A549 (cell line): ENCODE results near the gene OSBPL9. TPM values are rescaled to one million over a fixed set of nuclear protein-coding genes. Genes with fewer than 3 reads are reported as not detected.

Experiments
- ATAC-seq, 2 experiments: fragments of 200-7000 bp in 1 of 2; fragments of >200 bp in 1 of 2; cut with Nextera tagmentation in 1 of 2; cut with Tn5 transposase in 1 of 2; 3 replicates each; pipeline versions ENCODE4 v1.8.0 to v1.9.1; 2018 to 2020; ENCODE audit warnings: mild to moderate bottlenecking in 1 of 2, moderate library complexity in 1 of 2
- CTCF ChIA-PET: fragments of 300-600 bp; sonication (Branson Sonifier 250); formaldehyde crosslinking; extraction: SDS; loops from one replicate; lab custom pipeline; 2021; ENCODE audit warnings: antibody characterized with exemption, inconsistent platforms; lab: Yijun Ruan, JAX
- POLR2A ChIA-PET: fragments of 350-600 bp; formaldehyde crosslinking; extraction: SDS; loops from one replicate; lab custom pipeline; 2021; ENCODE audit warnings: antibody characterized with exemption, inconsistent platforms; lab: Yijun Ruan, JAX
- DNase-seq, 2 experiments: peaks; one replicate each; pipeline versions ENCODE4 v3.0.0 to v3.0.0-alpha.2; 2011 to 2016; ENCODE audit warnings: low read depth in 1 of 2, low spot score in 1 of 2
- FAIRE-seq: peaks from 2 replicates; lab custom pipeline; 2011; peaks lifted over from hg19 to GRCh38; lab: Jason Lieb, UNC
- H3K27ac ChIP-seq, 2 experiments: fragments of >200 bp; sonication (Bioruptor Twin); formaldehyde crosslinking; 3 replicates each; pipeline ENCODE4 v1.5.1; 2016 to 2017
- H3K4me1 ChIP-seq: fragments of >200 bp; sonication (Bioruptor Twin); formaldehyde crosslinking; 3 replicates; pipeline ENCODE4 v1.6.1; 2016
- H3K4me2 ChIP-seq: fragments of >200 bp; sonication (Bioruptor Twin); formaldehyde crosslinking; 3 replicates; pipeline ENCODE4 v1.6.1; 2016
- H3K4me3 ChIP-seq: fragments of >200 bp; sonication (Bioruptor Twin); formaldehyde crosslinking; 3 replicates; pipeline ENCODE4 v1.5.1; 2016
- H3K9me3 ChIP-seq: fragments of >200 bp; sonication (Bioruptor Twin); formaldehyde crosslinking; 3 replicates; pipeline ENCODE4 v1.6.1; 2016
- CHD4 ChIP-seq: fragments of 200-600 bp; sonication (generic); IDR thresholded peaks from 2 replicates; pipeline ENCODE4 v1.6.1; 2016; ENCODE audit warnings: antibody characterized with exemption, mild to moderate bottlenecking, borderline replicate concordance
- FOSL2 ChIP-seq, 2 experiments: fragments of 450-650 bp in 1 of 2; fragments of >200 bp in 1 of 2; sonication (Bioruptor Twin) in 1 of 2; formaldehyde crosslinking; IDR thresholded peaks; 2 replicates each; pipeline versions ENCODE4 v1.5.0 to v1.6.1; 2016 to 2020; ENCODE audit warnings: mild to moderate bottlenecking in 1 of 2, moderate library complexity in 1 of 2
- FOXS1 ChIP-seq: fragments of 250-450 bp; sonication (Bioruptor Pico); IDR thresholded peaks from 2 replicates; pipeline ENCODE4 v1.5.0; 2020; ENCODE audit warnings: mild to moderate bottlenecking, moderate library complexity
- GATA3 ChIP-seq: IDR thresholded peaks from 2 replicates; pipeline ENCODE4 v1.6.1; 2012; ENCODE audit warnings: borderline replicate concordance
- HDAC2 ChIP-seq: fragments of 200-600 bp; sonication (generic); IDR thresholded peaks from 2 replicates; pipeline ENCODE4 v1.6.1; 2016
- HOXB5 ChIP-seq: fragments of 250-450 bp; sonication (Bioruptor Pico); IDR thresholded peaks from 2 replicates; pipeline ENCODE4 v1.5.0; 2020; ENCODE audit warnings: mild to moderate bottlenecking, moderate library complexity
- JUN ChIP-seq, 2 experiments: fragments of >200 bp; sonication (Bioruptor Twin); formaldehyde crosslinking; IDR thresholded peaks; 2 replicates in 1 of 2; 3 replicates in 1 of 2; pipeline ENCODE4 v1.6.1; 2016 to 2017
- JUNB ChIP-seq: fragments of >200 bp; sonication (Bioruptor Twin); formaldehyde crosslinking; IDR thresholded peaks from 2 replicates; pipeline ENCODE4 v1.6.1; 2016
- MAX ChIP-seq: IDR thresholded peaks from 2 replicates; pipeline ENCODE4 v1.6.1; 2012
- PHF8 ChIP-seq: fragments of 200-600 bp; sonication (generic); IDR thresholded peaks from 2 replicates; pipeline ENCODE4 v1.6.1; 2016; ENCODE audit warnings: low read depth, mild to moderate bottlenecking, antibody characterized with exemption, moderate library complexity, borderline replicate concordance
- POLR2AphosphoS2 ChIP-seq: conservative IDR thresholded peaks from 2 replicates; pipeline ENCODE4 v1.6.1; 2012; ENCODE audit warnings: low read length, improper control_type of control experiment, inconsistent platforms
- RARB ChIP-seq: fragments of 250-450 bp; sonication (Bioruptor Pico); IDR thresholded peaks from 2 replicates; pipeline ENCODE4 v1.8.0; 2021; ENCODE audit warnings: mild to moderate bottlenecking, moderate library complexity
- REST ChIP-seq: fragments of 200-600 bp; sonication (generic); IDR thresholded peaks from 2 replicates; pipeline ENCODE4 v1.6.1; 2016; ENCODE audit warnings: antibody characterized with exemption, mild to moderate bottlenecking, moderate library complexity
- RNF2 ChIP-seq: fragments of 200-600 bp; sonication (generic); IDR thresholded peaks from 2 replicates; pipeline ENCODE4 v1.6.1; 2016; ENCODE audit warnings: low read depth, mild to moderate bottlenecking, antibody characterized with exemption, moderate library complexity, borderline replicate concordance
- SMC3 ChIP-seq: fragments of >200 bp; sonication (Bioruptor Twin); formaldehyde crosslinking; IDR thresholded peaks from 3 replicates; pipeline ENCODE4 v1.6.1; 2018; ENCODE audit warnings: inconsistent platforms
- WGBS: methylation state at CpG from one replicate; pipeline ENCODE4 v1.1.6; 2017; ENCODE audit errors: missing lambda C conversion rate; 5-methylcytosine and 5-hydroxymethylcytosine counted together
- polyA plus RNA-seq, 4 experiments: library from polyadenylated mRNA; depleted of rRNA in 3 of 4; stranded (reverse); fragments of >200 nt; fragmentation: RNase III in 1 of 4; extraction: RNeasy Plus Mini Kit Qiagen cat#74134 plus additional on column Dnase treatment in 1 of 4; gene quantifications; 2 replicates in 3 of 4; 3 replicates in 1 of 4; pipeline ENCODE4 v1.2.3, GENCODE V29; 2011 to 2017
- TF ChIP-seq, protein P1 (sequence below): fragments of 250-450 bp; sonication (Bioruptor Pico); IDR thresholded peaks from 2 replicates; pipeline ENCODE4 v1.5.0; 2021; ENCODE audit warnings: mild to moderate bottlenecking, moderate library complexity, borderline replicate concordance
- TF ChIP-seq, protein P2 (sequence below): fragments of >200 bp; sonication (Bioruptor Twin); formaldehyde crosslinking; IDR thresholded peaks from 3 replicates; pipeline ENCODE4 v1.5.1; 2016
- TF ChIP-seq, protein P3 (sequence below): fragments of >200 bp; sonication (Bioruptor Twin); formaldehyde crosslinking; IDR thresholded peaks from 3 replicates; pipeline ENCODE4 v1.6.1; 2016

Gene OSBPL9
- polyA plus RNA-seq, 2 of the 4 experiments (the other 2 are of a cell fraction), result 52.6 to 93.7 TPM

- POLR2A ChIA-PET, result no interaction called here
- ATAC-seq, result no peak
- no peak for FAIRE-seq
- Histone ChIP-seq H3K9me3 (no peaks in the 10 kb centered on the region), H3K4me1 (peaks cover 38% of the 10 kb centered on the region), H3K4me3 (no peak overlapping the region), H3K27ac (no peak overlapping the region), H3K4me2 (no peak overlapping the region)
- no peak for DNase-seq
- 89% methylated on average over 1 of the region's 1 CpG for WGBS
- TF ChIP-seq CHD4 (no peak), PHF8 (no peak), REST (no peak), HDAC2 (no peak), RARB (CRISPR knock-in tag) (no peak), FOSL2 (IDR thresholded peaks at IDR 0.05) (no peak), FOSL2 (CRISPR knock-in tag; IDR thresholded peaks at IDR 0.05) (no peak), SMC3 (no peak), JUNB (no peak), RNF2 (no peak), POLR2AphosphoS2 (no peak), FOXS1 (CRISPR knock-in tag) (no peak), JUN (IDR thresholded peaks at IDR 0.05) (no peak), HOXB5 (CRISPR knock-in tag) (no peak), MAX (no peak), GATA3 (no peak)
- TF ChIP-seq, protein P1, sequence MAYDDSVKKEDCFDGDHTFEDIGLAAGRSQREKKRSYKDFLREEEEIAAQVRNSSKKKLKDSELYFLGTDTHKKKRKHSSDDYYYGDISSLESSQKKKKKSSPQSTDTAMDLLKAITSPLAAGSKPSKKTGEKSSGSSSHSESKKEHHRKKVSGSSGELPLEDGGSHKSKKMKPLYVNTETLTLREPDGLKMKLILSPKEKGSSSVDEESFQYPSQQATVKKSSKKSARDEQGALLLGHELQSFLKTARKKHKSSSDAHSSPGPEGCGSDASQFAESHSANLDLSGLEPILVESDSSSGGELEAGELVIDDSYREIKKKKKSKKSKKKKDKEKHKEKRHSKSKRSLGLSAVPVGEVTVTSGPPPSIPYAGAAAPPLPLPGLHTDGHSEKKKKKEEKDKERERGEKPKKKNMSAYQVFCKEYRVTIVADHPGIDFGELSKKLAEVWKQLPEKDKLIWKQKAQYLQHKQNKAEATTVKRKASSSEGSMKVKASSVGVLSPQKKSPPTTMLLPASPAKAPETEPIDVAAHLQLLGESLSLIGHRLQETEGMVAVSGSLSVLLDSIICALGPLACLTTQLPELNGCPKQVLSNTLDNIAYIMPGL (CRISPR knock-in tag), result no peak
- TF ChIP-seq, protein P2, sequence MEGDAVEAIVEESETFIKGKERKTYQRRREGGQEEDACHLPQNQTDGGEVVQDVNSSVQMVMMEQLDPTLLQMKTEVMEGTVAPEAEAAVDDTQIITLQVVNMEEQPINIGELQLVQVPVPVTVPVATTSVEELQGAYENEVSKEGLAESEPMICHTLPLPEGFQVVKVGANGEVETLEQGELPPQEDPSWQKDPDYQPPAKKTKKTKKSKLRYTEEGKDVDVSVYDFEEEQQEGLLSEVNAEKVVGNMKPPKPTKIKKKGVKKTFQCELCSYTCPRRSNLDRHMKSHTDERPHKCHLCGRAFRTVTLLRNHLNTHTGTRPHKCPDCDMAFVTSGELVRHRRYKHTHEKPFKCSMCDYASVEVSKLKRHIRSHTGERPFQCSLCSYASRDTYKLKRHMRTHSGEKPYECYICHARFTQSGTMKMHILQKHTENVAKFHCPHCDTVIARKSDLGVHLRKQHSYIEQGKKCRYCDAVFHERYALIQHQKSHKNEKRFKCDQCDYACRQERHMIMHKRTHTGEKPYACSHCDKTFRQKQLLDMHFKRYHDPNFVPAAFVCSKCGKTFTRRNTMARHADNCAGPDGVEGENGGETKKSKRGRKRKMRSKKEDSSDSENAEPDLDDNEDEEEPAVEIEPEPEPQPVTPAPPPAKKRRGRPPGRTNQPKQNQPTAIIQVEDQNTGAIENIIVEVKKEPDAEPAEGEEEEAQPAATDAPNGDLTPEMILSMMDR, result no peak
- TF ChIP-seq, protein P3, sequence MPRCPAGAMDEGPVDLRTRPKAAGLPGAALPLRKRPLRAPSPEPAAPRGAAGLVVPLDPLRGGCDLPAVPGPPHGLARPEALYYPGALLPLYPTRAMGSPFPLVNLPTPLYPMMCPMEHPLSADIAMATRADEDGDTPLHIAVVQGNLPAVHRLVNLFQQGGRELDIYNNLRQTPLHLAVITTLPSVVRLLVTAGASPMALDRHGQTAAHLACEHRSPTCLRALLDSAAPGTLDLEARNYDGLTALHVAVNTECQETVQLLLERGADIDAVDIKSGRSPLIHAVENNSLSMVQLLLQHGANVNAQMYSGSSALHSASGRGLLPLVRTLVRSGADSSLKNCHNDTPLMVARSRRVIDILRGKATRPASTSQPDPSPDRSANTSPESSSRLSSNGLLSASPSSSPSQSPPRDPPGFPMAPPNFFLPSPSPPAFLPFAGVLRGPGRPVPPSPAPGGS, result no peak
- CTCF ChIA-PET, result no interaction called here
Observed at GRCh38 chr1:51741121-51741681, 124.3 kb downstream of the OSBPL9 start.
